K562 (cell line): ENCODE measurements around the gene TRIM32. TPM values are rescaled to one million over a fixed set of nuclear protein-coding genes. Genes with fewer than 3 reads are reported as not detected.

Experiments
- ATAC-seq: fragments of 200-7000 bp; cut with Tn5 transposase; 3 replicates; pipeline ENCODE4 v1.9.1; 2020; ENCODE audit warnings: moderate library complexity
- BruUV-seq: library from RNA; stranded (reverse); fragments of 400-500 nt; replicated peaks from 2 replicates; lab custom pipeline; 2021; lab: Mats Ljungman, UMichigan
- CTCF ChIA-PET: fragments of 300-600 bp; formaldehyde crosslinking; extraction: SDS; loops from one replicate; lab custom pipeline; 2021; ENCODE audit warnings: low intra/inter-chr PET ratio; lab: Yijun Ruan, JAX
- POLR2A ChIA-PET: fragments of 300-600, 350-650 bp; sonication (Branson Sonifier 250); formaldehyde crosslinking; extraction: SDS; loops from one replicate; lab custom pipeline; 2021; ENCODE audit warnings: antibody characterized with exemption, inconsistent platforms; lab: Yijun Ruan, JAX
- DNase-seq, 4 experiments: peaks; one replicate each; pipeline versions ENCODE4 v3.0.0 to v3.0.0-alpha.2; 2011 to 2018; ENCODE audit warnings: low spot score in 3 of 4, mixed read lengths in 3 of 4; ENCODE audit errors: extremely low read depth in 1 of 4
- FAIRE-seq: peaks from 2 replicates; lab custom pipeline; 2011; peaks lifted over from hg19 to GRCh38; lab: Jason Lieb, UNC
- H2AFZ ChIP-seq: 2 replicates; pipeline ENCODE4 v1.6.0; 2011; ENCODE audit warnings: low read depth, low read length, control low read depth, inconsistent platforms
- H3K27ac ChIP-seq: fragments of 200-600 bp; 3 replicates; pipeline ENCODE4 v1.8.0; 2011; ENCODE audit warnings: low read depth, mild to moderate bottlenecking, control low read depth, inconsistent platforms, low read length, moderate library complexity, mixed read lengths; ENCODE audit errors: extremely low read depth
- H3K27me3 ChIP-seq, 2 experiments: fragments of 300-600 bp in 1 of 2; 2 replicates in 1 of 2; 3 replicates in 1 of 2; pipeline versions ENCODE4 v1.6.0 to v1.8.0; 2011; ENCODE audit warnings: inconsistent platforms in 2 of 2, low read length in 2 of 2, mild to moderate bottlenecking in 1 of 2, mixed read lengths in 1 of 2, moderate library complexity in 1 of 2; ENCODE audit not compliant: control insufficient read depth in 2 of 2, insufficient read depth in 2 of 2
- H3K36me3 ChIP-seq: fragments of 300-600 bp; 3 replicates; pipeline ENCODE4 v1.8.0; 2011; ENCODE audit warnings: mild to moderate bottlenecking, low read length, inconsistent platforms; ENCODE audit not compliant: control insufficient read depth, insufficient read depth
- H3K4me1 ChIP-seq, 2 experiments: fragments of 200-600 bp in 1 of 2; replicated peaks in 1 of 2; 2 replicates in 1 of 2; 3 replicates in 1 of 2; pipeline versions ENCODE4 v1.5.1 to v1.8.0; 2011; ENCODE audit warnings: inconsistent platforms in 2 of 2, low read length in 2 of 2, mild to moderate bottlenecking in 1 of 2, mixed read lengths in 1 of 2, moderate library complexity in 1 of 2; ENCODE audit not compliant: control insufficient read depth in 2 of 2, insufficient read depth in 2 of 2
- H3K4me2 ChIP-seq: 2 replicates; pipeline ENCODE4 v1.6.1; 2011; ENCODE audit warnings: low read length, control low read depth, inconsistent platforms, mixed read lengths; ENCODE audit not compliant: insufficient read depth
- H3K4me3 ChIP-seq: fragments of 200-600 bp; sonication (generic), shearing (Covaris generic); 2 replicates; pipeline ENCODE4 v1.5.1; 2016; ENCODE audit warnings: control low read depth, inconsistent platforms
- H3K79me2 ChIP-seq: fragments of 200-600 bp; 3 replicates; pipeline ENCODE4 v1.8.0; 2011; ENCODE audit warnings: low read length, inconsistent platforms; ENCODE audit not compliant: control insufficient read depth, insufficient read depth
- H3K9ac ChIP-seq, 2 experiments: 2 replicates each; pipeline versions ENCODE4 v1.6.0 to v1.6.1; 2011; ENCODE audit warnings: low read depth in 2 of 2, low read length in 2 of 2, control low read depth in 1 of 2, inconsistent platforms in 1 of 2, mild to moderate bottlenecking in 1 of 2, mixed read lengths in 1 of 2; ENCODE audit not compliant: insufficient read depth in 1 of 2
- H3K9me1 ChIP-seq: one replicate; pipeline ENCODE4 v1.6.0; 2011; ENCODE audit warnings: inconsistent platforms, mild to moderate bottlenecking, low read length, moderate library complexity; ENCODE audit not compliant: control insufficient read depth, insufficient read depth
- H3K9me3 ChIP-seq: replicated peaks from 2 replicates; pipeline ENCODE4 v1.5.1; 2011; ENCODE audit warnings: low read depth, low read length, inconsistent platforms; ENCODE audit not compliant: control insufficient read depth, insufficient read depth
- H4K20me1 ChIP-seq: replicated peaks from 2 replicates; pipeline ENCODE4 v1.6.1; 2011; ENCODE audit warnings: low read length, inconsistent platforms, mixed read lengths; ENCODE audit not compliant: control insufficient read depth, insufficient read depth
- ATF1 ChIP-seq, 2 experiments: fragments of 450-650 bp in 1 of 2; IDR thresholded peaks; 2 replicates each; pipeline ENCODE4 v1.6.1; 2016; ENCODE audit warnings: missing compliant biosample characterization in 1 of 2, missing genetic modification characterization in 1 of 2
- CEBPB ChIP-seq: fragments of 450-650 bp; IDR thresholded peaks from 2 replicates; pipeline ENCODE4 v1.6.1; 2016; ENCODE audit warnings: missing genetic modification characterization, missing compliant biosample characterization
- EZH2 ChIP-seq: IDR thresholded peaks from 2 replicates; pipeline ENCODE4 v1.6.1; 2012; ENCODE audit warnings: low read depth, mild to moderate bottlenecking, inconsistent platforms, low read length, borderline replicate concordance
- HMGN3 ChIP-seq: IDR thresholded peaks from 2 replicates; pipeline ENCODE4 v1.6.1; 2011; ENCODE audit warnings: borderline replicate concordance, low read depth, mild to moderate bottlenecking, mixed read lengths, low read length; ENCODE audit not compliant: insufficient read length; ENCODE audit errors: extremely low read depth
- MYNN ChIP-seq, 2 experiments: sonication (generic); formaldehyde crosslinking in 1 of 2; IDR thresholded peaks; 2 replicates each; pipeline versions ENCODE4 v1.5.0 to v1.6.1; 2016 to 2020; ENCODE audit warnings: antibody characterized with exemption in 1 of 2, missing genetic modification reagents in 1 of 2
- SIX5 ChIP-seq, 2 experiments: IDR thresholded peaks; 2 replicates each; pipeline ENCODE4 v1.6.1; 2011; ENCODE audit warnings: low read length in 2 of 2, borderline replicate concordance in 1 of 2, low read depth in 1 of 2, mild to moderate bottlenecking in 1 of 2, moderate library complexity in 1 of 2; ENCODE audit not compliant: insufficient read depth in 1 of 2
- ZNF445 ChIP-seq: fragments of 250-450 bp; sonication (Bioruptor Pico); IDR thresholded peaks from 2 replicates; pipeline ENCODE4 v1.4.0; 2020; ENCODE audit warnings: low read depth, mild to moderate bottlenecking, moderate library complexity
- ZNF766 ChIP-seq: fragments of 200-800 bp; sonication (Bioruptor generic); conservative IDR thresholded peaks from 2 replicates; pipeline ENCODE4 v1.6.1; 2016; ENCODE audit warnings: missing genetic modification characterization, missing compliant biosample characterization
- ZNF77 ChIP-seq: fragments of 250-450 bp; sonication (Bioruptor Pico); IDR thresholded peaks from 2 replicates; pipeline ENCODE4 v1.5.0; 2020
- WGBS: fragments of 100-300 bp; shearing (Covaris generic); methylation state at CpG from one replicate; pipeline ENCODE4 v1.1.6; 2016; ENCODE audit warnings: low coverage, mixed read lengths; ENCODE audit not compliant: insufficient coverage; ENCODE audit errors: missing lambda C conversion rate; 5-methylcytosine and 5-hydroxymethylcytosine counted together
- in situ Hi-C: fragments of 300-500 bp; cut with MboI; formaldehyde crosslinking; loops from 4 replicates; pipeline ENCODE4 v1.15.0; 2018; ENCODE audit warnings: inconsistent platforms, mixed read lengths
- intact Hi-C: fragments of 100-400 bp; cut with micrococcal nuclease; formaldehyde crosslinking; loops from 2 replicates; pipeline ENCODE4 v1.14.2; 2022
- polyA plus RNA-seq, 8 experiments: library from polyadenylated mRNA; depleted of rRNA in 4 of 8; stranded (reverse) in 5 of 8; unstranded in 3 of 8; fragments of >200 nt; fragmentation: Nextera tagmentation in 2 of 8; fragmentation: Illumina TruSeq in 1 of 8; extraction: Ambion mirVana in 2 of 8; extraction: Trizol in 1 of 8; gene quantifications; 2 replicates each; pipeline versions ENCODE4 v1.2.1 to v1.2.3, GENCODE V29; 2011 to 2014; ENCODE audit warnings: inconsistent platforms in 1 of 8, missing spikeins in 1 of 8
- total RNA-seq, 7 experiments: library from RNA; depleted of rRNA in 6 of 7; stranded (reverse); fragments of >200 nt in 6 of 7; fragmentation: Illumina TruSeq in 2 of 7; extraction: Trizol in 2 of 7; gene quantifications; 2 replicates each; pipeline versions ENCODE4 v1.2.1 to v1.2.3, GENCODE V29; 2011 to 2021; ENCODE audit warnings: low replicate concordance in 1 of 7
- TF ChIP-seq, protein P1 (sequence below): fragments of 250-450 bp; sonication (Bioruptor Pico); IDR thresholded peaks from 2 replicates; pipeline ENCODE4 v1.5.0; 2020; ENCODE audit warnings: mild to moderate bottlenecking, borderline replicate concordance
- TF ChIP-seq, protein P2 (sequence below): fragments of 250-450 bp; sonication (Bioruptor Pico); IDR thresholded peaks from 2 replicates; pipeline ENCODE4 v1.5.0; 2021; ENCODE audit warnings: mild to moderate bottlenecking, moderate library complexity

Gene TRIM32
- total and polyA plus RNA-seq, 9 of the 15 experiments (the other 6 are each of a cell fraction or from before 2014, with no cell fraction given), result 3.5 to 9.4 (median 5.9) TPM

GRCh38 chr9:116721944-116722343, 34.8 kb downstream of the TRIM32 start:
- ATAC-seq (no peak), DNase-seq (no peak), FAIRE-seq (no peak)
- Histone ChIP-seq H3K79me2 (no peaks in the 10 kb centered on the region), H3K4me3 (no peak overlapping the region), H3K4me2 (no peak overlapping the region), H3K9me1 (no peaks in the 10 kb centered on the region), H3K36me3 (no peaks in the 10 kb centered on the region), H3K27me3 (peaks cover 0 to 7% of the 10 kb centered on the region in 2 experiments; a peak in 2 of 5 replicates), H3K4me1 (no peaks in the 10 kb centered on the region), H2AFZ (no peak overlapping the region), H4K20me1 (no peaks in the 10 kb centered on the region), H3K9me3 (no peaks in the 10 kb centered on the region), H3K27ac (no peak overlapping the region), H3K9ac (no peak overlapping the region)
- intact Hi-C loops (no loop called here), in situ Hi-C loops (no loop called here)
- CTCF ChIA-PET, result no interaction called here
- TF ChIP-seq CEBPB (tag), result no peak
- no peak for TF ChIP-seq HMGN3
- no peak for TF ChIP-seq EZH2
- TF ChIP-seq MYNN (IDR thresholded peaks at IDR 0.05), result no peak
- no peak for TF ChIP-seq MYNN (CRISPR knock-in tag; IDR thresholded peaks at IDR 0.05)
- TF ChIP-seq, protein P1, sequence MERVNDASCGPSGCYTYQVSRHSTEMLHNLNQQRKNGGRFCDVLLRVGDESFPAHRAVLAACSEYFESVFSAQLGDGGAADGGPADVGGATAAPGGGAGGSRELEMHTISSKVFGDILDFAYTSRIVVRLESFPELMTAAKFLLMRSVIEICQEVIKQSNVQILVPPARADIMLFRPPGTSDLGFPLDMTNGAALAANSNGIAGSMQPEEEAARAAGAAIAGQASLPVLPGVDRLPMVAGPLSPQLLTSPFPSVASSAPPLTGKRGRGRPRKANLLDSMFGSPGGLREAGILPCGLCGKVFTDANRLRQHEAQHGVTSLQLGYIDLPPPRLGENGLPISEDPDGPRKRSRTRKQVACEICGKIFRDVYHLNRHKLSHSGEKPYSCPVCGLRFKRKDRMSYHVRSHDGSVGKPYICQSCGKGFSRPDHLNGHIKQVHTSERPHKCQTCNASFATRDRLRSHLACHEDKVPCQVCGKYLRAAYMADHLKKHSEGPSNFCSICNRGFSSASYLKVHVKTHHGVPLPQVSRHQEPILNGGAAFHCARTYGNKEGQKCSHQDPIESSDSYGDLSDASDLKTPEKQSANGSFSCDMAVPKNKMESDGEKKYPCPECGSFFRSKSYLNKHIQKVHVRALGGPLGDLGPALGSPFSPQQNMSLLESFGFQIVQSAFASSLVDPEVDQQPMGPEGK (CRISPR knock-in tag), result no peak
- TF ChIP-seq ZNF445 (CRISPR knock-in tag), result no peak
- no peak for TF ChIP-seq SIX5 (IDR thresholded peaks at IDR 0.05; ENCODE audit: borderline replicate concordance in 1 of 2, insufficient read depth in 1 of 2, low read depth in 1 of 2, low read length in 2 of 2)
- TF ChIP-seq ATF1 (CRISPR knock-in tag; IDR thresholded peaks at IDR 0.05), result no peak
- TF ChIP-seq ATF1 (tag; IDR thresholded peaks at IDR 0.05), result no peak
- TF ChIP-seq ZNF766 (CRISPR knock-in tag), result no peak
- TF ChIP-seq ZNF77, result no peak
- TF ChIP-seq, protein P2, sequence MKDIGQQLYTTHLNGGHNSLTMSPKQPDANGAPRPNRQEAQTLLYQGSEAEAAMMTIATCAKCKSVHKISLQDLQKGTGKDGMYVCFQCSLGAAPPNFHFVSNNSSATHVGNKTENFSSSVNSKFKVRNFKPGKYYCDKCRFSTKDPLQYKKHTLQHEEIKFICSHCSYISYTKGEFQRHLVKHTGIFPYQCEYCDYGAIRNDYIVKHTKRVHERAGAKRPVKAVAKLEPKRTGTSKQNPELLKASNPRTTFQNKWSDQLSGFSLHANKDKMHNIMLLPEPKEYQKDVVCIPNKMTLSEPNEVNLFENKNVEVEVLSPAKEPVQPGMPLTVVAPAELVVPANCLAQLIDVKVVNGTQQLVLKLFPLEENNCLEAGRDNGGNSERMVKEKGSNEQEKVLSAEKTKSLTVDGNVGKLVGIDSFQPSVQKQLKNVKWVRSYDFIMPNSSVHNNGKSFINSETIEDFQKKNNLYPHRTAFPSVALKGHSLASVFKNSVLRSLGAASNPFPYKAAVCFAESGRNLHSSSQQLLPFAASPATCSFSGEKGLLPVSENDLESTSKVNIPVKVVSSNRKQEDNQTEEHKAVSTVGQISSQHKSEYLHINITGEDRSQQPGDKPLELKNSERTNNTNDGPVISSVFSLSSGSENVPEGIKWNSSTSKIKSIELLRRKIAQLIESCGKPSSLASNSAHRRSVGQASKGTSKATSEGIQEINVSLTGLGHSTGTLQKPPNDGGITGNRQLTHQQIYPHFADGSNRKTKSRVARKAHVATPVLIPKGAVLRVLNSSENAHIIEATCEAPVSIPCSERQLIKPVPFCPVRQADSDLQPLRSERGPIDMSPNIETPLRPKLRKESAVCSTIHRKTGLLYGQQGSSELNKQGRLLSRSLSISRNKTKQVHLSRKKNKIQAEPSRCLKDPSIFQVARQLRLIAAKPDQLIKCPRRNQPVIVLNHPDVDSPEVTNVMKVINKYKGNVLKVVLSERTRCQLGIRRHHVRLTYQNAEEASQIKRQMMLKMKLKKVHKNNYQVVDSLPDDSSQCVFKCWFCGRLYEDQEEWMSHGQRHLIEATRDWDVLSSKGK (CRISPR knock-in tag), result no peak
- POLR2A ChIA-PET, result interaction anchor here (0.5 to 0.9 kb wide), 2 partner anchors 12 to 271 kb away, joined by 3 read pairs; no protein-coding TSS in a partner anchor
- no TSS peak for BruUV-seq
- 0% methylated on average over 2 of the region's 2 CpGs for WGBS
